Neural progenitor cell (in vitro differentiated cells): ENCODE results near the gene RBM45.

ENCODE experiments used
- EZH2phosphoT487 ChIP-seq: fragments of 200-600 bp; sonication (generic); IDR thresholded peaks from 2 replicates; pipeline ENCODE4 v1.6.1; 2017; ENCODE audit warnings: antibody characterized with exemption
- TF ChIP-seq, protein P1 (sequence below): fragments of 200-600 bp; sonication (generic); IDR thresholded peaks from 2 replicates; pipeline ENCODE4 v1.5.1; 2017; ENCODE audit warnings: antibody characterized with exemption, mild to moderate bottlenecking

DNA sequence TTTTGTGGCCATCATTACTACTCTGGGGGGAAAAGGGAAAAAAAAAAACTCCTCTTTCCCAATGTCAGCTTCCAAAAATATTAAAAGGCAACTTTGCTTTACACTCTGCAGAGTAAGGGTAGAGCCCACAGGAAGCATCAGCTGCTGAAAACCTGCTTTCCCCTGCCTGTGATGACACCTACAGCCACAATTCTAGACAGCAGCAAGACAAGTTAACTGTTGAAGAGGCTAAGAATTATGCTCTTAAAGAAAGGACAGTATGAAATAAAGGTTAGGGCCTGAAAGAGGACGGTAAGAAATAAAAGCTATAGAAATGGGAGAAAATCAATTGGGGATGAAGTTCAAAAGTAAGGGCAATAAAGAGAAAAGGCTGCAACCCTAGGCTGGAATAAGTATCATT lies 42.7 kb upstream of the RBM45 start:
- TF ChIP-seq, protein P1, sequence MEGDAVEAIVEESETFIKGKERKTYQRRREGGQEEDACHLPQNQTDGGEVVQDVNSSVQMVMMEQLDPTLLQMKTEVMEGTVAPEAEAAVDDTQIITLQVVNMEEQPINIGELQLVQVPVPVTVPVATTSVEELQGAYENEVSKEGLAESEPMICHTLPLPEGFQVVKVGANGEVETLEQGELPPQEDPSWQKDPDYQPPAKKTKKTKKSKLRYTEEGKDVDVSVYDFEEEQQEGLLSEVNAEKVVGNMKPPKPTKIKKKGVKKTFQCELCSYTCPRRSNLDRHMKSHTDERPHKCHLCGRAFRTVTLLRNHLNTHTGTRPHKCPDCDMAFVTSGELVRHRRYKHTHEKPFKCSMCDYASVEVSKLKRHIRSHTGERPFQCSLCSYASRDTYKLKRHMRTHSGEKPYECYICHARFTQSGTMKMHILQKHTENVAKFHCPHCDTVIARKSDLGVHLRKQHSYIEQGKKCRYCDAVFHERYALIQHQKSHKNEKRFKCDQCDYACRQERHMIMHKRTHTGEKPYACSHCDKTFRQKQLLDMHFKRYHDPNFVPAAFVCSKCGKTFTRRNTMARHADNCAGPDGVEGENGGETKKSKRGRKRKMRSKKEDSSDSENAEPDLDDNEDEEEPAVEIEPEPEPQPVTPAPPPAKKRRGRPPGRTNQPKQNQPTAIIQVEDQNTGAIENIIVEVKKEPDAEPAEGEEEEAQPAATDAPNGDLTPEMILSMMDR: peak; percentile 11
- TF ChIP-seq EZH2phosphoT487: no peak
